Activated naive CD4-positive, alpha-beta T cell treated with anti-CD3 and anti-CD28 coated beads, Interleukin-2, amount 50 U/mL, for 72 hours (primary cell): ENCODE results near the gene NEMF. TPM values are rescaled to one million over a fixed set of nuclear protein-coding genes. Genes with fewer than 3 reads are reported as not detected.
"Not testable (repeated sequence)": the region's sequence is repeated elsewhere in the genome, so short reads cannot be mapped to it uniquely, and the experiment has no call there.

Experiments
- ATAC-seq, 2 donors: fragments of 150-1000 bp; cut with Tn5 transposase; 2 replicates each; pipeline ENCODE4 v1.10.0; 2021; ENCODE audit warnings: mild to moderate bottlenecking in 2 of 2, moderate library complexity in 2 of 2
- DNase-seq, 2 donors: peaks; one replicate each; pipeline ENCODE4 v3.0.0; 2021 to 2022; ENCODE audit warnings: low spot score in 2 of 2
- H3K27ac Mint-ChIP-seq, 2 donors: one replicate each; pipeline ENCODE4 v1.8.0; 2022; ENCODE audit warnings: mild to moderate bottlenecking in 2 of 2, mixed read lengths in 2 of 2
- H3K36me3 Mint-ChIP-seq, 2 donors: one replicate each; pipeline ENCODE4 v1.8.0; 2022; ENCODE audit warnings: mixed read lengths in 2 of 2
- H3K9me3 Mint-ChIP-seq, 2 donors: one replicate each; pipeline ENCODE4 v1.8.0; 2022; ENCODE audit warnings: mixed read lengths in 2 of 2
- total RNA-seq, 2 donors: library from RNA; stranded (reverse); gene quantifications; one replicate each; pipeline ENCODE4 v1.2.3, GENCODE V29; 2022

NEMF gene
- total RNA-seq, 2 donors from 2014 or later, result 71.3 to 79.1 TPM

- Mint-ChIP-seq H3K27ac (peak overlapping the region in 1 of 2 donors; percentile 62), H3K9me3 (no peaks in the 10 kb centered on the region), H3K36me3 (peaks cover 9 to 10% of the 10 kb centered on the region in 2 donors)
- ATAC-seq (no peak), DNase-seq (no peak)
Measured at GRCh38 chr14:49860988-49861698, 8.6 kb upstream of the NEMF start.

GRCh38 chr14:49858383-49858782 is 5.8 kb upstream of the NEMF start:
- Mint-ChIP-seq H3K9me3 (no peaks in the 10 kb centered on the region), H3K27ac (peak overlapping the region in 1 of 2 donors; percentile 18), H3K36me3 (peaks cover 9 to 10% of the 10 kb centered on the region in 2 donors)
- DNase-seq, result no peak
- peak; percentile 32 to 46 for ATAC-seq

GRCh38 chr14:49857427-49858003 is 4.9 kb upstream of the NEMF start:
- ATAC-seq (no peak), DNase-seq (no peak)
- Mint-ChIP-seq H3K36me3 (peaks cover 8 to 16% of the 10 kb centered on the region in 2 donors), H3K9me3 (no peaks in the 10 kb centered on the region), H3K27ac (peak overlapping the region in 1 of 2 donors; percentile 78)

- Mint-ChIP-seq H3K9me3 (no peaks in the 10 kb centered on the region), H3K27ac (peak overlapping the region in 1 of 2 donors; percentile 95), H3K36me3 (peaks cover 17 to 28% of the 10 kb centered on the region in 2 donors)
- ATAC-seq (peak; percentile 50 to 56), DNase-seq (peak; percentile 71 to 81)
Measured at GRCh38 chr14:49853572-49854375, 1.2 kb upstream of the NEMF start.

GRCh38 chr14:49853158-49853477 is 530 bp upstream of the NEMF start:
- Mint-ChIP-seq H3K27ac (peak overlapping the region; percentile 93 to 95), H3K36me3 (peaks cover 17 to 24% of the 10 kb centered on the region in 2 donors), H3K9me3 (no peaks in the 10 kb centered on the region)
- DNase-seq (no peak), ATAC-seq (peak; percentile 13 to 23)

- H3K27ac Mint-ChIP-seq, result peak overlapping the region; percentile 93 to 95
- peaks cover 17 to 18% of the 10 kb centered on the region in 2 donors for H3K36me3 Mint-ChIP-seq
- ATAC-seq, result no peak
- no peaks in the 10 kb centered on the region for H3K9me3 Mint-ChIP-seq
- no peak for DNase-seq
Measured at GRCh38 chr14:49851813-49852212, 775 bp downstream of the NEMF start.

GRCh38 chr14:49849213-49849847 is 3.3 kb downstream of the NEMF start:
- Mint-ChIP-seq H3K9me3 (no peaks in the 10 kb centered on the region), H3K36me3 (peaks cover 17 to 24% of the 10 kb centered on the region in 2 donors), H3K27ac (peak overlapping the region in 1 of 2 donors; percentile 75)
- no peak for DNase-seq
- ATAC-seq, result no peak

GRCh38 chr14:49828640-49829039 is 23.9 kb downstream of the NEMF start:
- H3K27ac Mint-ChIP-seq, result no peak overlapping the region
- H3K9me3 Mint-ChIP-seq, result no peaks in the 10 kb centered on the region
- no peak for DNase-seq
- no peak for ATAC-seq
- peaks cover 7 to 44% of the 10 kb centered on the region in 2 donors for H3K36me3 Mint-ChIP-seq

- ATAC-seq, result no peak
- peaks cover 4 to 13% of the 10 kb centered on the region in 2 donors for H3K9me3 Mint-ChIP-seq
- H3K27ac Mint-ChIP-seq, result no peak overlapping the region
- no peak for DNase-seq
- H3K36me3 Mint-ChIP-seq, result peaks cover 33 to 62% of the 10 kb centered on the region in 2 donors
Measured at GRCh38 chr14:49820176-49820575, 32.4 kb downstream of the NEMF start.

GRCh38 chr14:49816844-49817243 is 35.7 kb downstream of the NEMF start:
- Mint-ChIP-seq H3K27ac (peak overlapping the region in 1 of 2 donors; percentile 49), H3K36me3 (peaks cover 51 to 78% of the 10 kb centered on the region in 2 donors), H3K9me3 (peaks cover 4 to 17% of the 10 kb centered on the region in 2 donors)
- no peak for DNase-seq
- ATAC-seq, result no peak

- Mint-ChIP-seq H3K27ac (peak overlapping the region in 1 of 2 donors; percentile 49), H3K36me3 (peaks cover 51 to 79% of the 10 kb centered on the region in 2 donors), H3K9me3 (peaks cover 4 to 17% of the 10 kb centered on the region in 2 donors)
- not testable (repeated sequence) for DNase-seq, ATAC-seq
Measured at GRCh38 chr14:49816118-49816517, 36.5 kb downstream of the NEMF start.

- Mint-ChIP-seq H3K9me3 (peaks cover 0 to 4% of the 10 kb centered on the region in 2 donors), H3K36me3 (peaks cover 22 to 37% of the 10 kb centered on the region in 2 donors), H3K27ac (peak overlapping the region in 1 of 2 donors; percentile 37)
- no peak for ATAC-seq
- no peak for DNase-seq
Measured at GRCh38 chr14:49808780-49809179, 43.8 kb downstream of the NEMF start.

- Mint-ChIP-seq H3K27ac (peak overlapping the region; percentile 2 to 39), H3K36me3 (peaks cover 5 to 26% of the 10 kb centered on the region in 2 donors), H3K9me3 (no peaks in the 10 kb centered on the region)
- ATAC-seq (no peak), DNase-seq (no peak)
Measured at GRCh38 chr14:49796025-49796424, 56.6 kb downstream of the NEMF start.

- Mint-ChIP-seq H3K36me3 (peaks cover 12 to 31% of the 10 kb centered on the region in 2 donors), H3K9me3 (no peaks in the 10 kb centered on the region), H3K27ac (no peak overlapping the region)
- DNase-seq, result no peak
- no peak for ATAC-seq
Measured at GRCh38 chr14:49792618-49793017, 60.0 kb downstream of the NEMF start.

- H3K9me3 Mint-ChIP-seq, result no peaks in the 10 kb centered on the region
- no peak for ATAC-seq
- peaks cover 7 to 13% of the 10 kb centered on the region in 2 donors for H3K36me3 Mint-ChIP-seq
- DNase-seq, result no peak
- H3K27ac Mint-ChIP-seq, result peak overlapping the region; percentile 17 to 44
Measured at GRCh38 chr14:49786315-49786714, 66.3 kb downstream of the NEMF start.

GRCh38 chr14:49783394-49784014 is 69.1 kb downstream of the NEMF start:
- no peaks in the 10 kb centered on the region for H3K9me3 Mint-ChIP-seq
- DNase-seq (no peak), ATAC-seq (no peak)
- no peak overlapping the region for H3K27ac Mint-ChIP-seq
- H3K36me3 Mint-ChIP-seq, result peaks cover 0 to 1% of the 10 kb centered on the region in 2 donors
